ENCODE data around the gene NUDT4. TPM values are rescaled to one million over a fixed set of nuclear protein-coding genes. Genes with fewer than 3 reads are reported as not detected.

NUDT4 gene
- total and polyA plus RNA-seq, 2 of the 4 experiments (the other 2 are of a cell fraction), result 23.6 to 25.6 TPM

GRCh38 chr12:93422050-93422449 lies 44.3 kb downstream of the NUDT4 start:
- whole genome bisulfite sequencing, 2 experiments (ENCODE audit: extremely low coverage in 2 of 2, insufficient read length in 1 of 2), result no CpG with 5 or more reads among the region's 2 CpGs
- H4K8ac ChIP-seq (ENCODE audit: low read depth in 2 of 2, low read length in 2 of 2), result no peak overlapping the region
- H3K4ac ChIP-seq (ENCODE audit: low read depth, low read length), result no peak overlapping the region
- no peak overlapping the region for H3K4me3 ChIP-seq (ENCODE audit: insufficient read depth, low read depth, low read length)
- H4K20me1 ChIP-seq (ENCODE audit: insufficient read depth, low read length), result peaks cover 60% of the 10 kb centered on the region
- no peak for TF ChIP-seq CHD1 (IDR thresholded peaks at IDR 0.05; ENCODE audit: low read depth, low read length)
- TF ChIP-seq MAFK (IDR thresholded peaks at IDR 0.05; ENCODE audit: low read depth, low read length), result no peak
- TF ChIP-seq POLR2A (IDR thresholded peaks at IDR 0.05; ENCODE audit: low read depth, low read length), result no peak
- no peak for TF ChIP-seq USF2 (IDR thresholded peaks at IDR 0.05; ENCODE audit: low read depth, low read length)
- no peak for TF ChIP-seq NFE2L2 (IDR thresholded peaks at IDR 0.05; ENCODE audit: low read depth, low read length)
- no peak for TF ChIP-seq RFX5 (IDR thresholded peaks at IDR 0.05; ENCODE audit: low read depth, low read length)
- no peak for TF ChIP-seq CEBPB (IDR thresholded peaks at IDR 0.05; ENCODE audit: low read depth, low read length)
- ATAC-seq (ENCODE audit: low read depth), result no peak
- no peak overlapping the region for H3K4me2 ChIP-seq (ENCODE audit: low read depth, low read length)
- no peak overlapping the region for H3K27ac ChIP-seq (ENCODE audit: insufficient read depth, low read length)
- no peak overlapping the region for H3K56ac ChIP-seq (ENCODE audit: extremely low read depth, insufficient read depth, low read length)
- no peak overlapping the region for H2AFZ ChIP-seq (replicated peaks; ENCODE audit: low read length, poor library complexity)
- H3K9ac ChIP-seq (ENCODE audit: low read depth, low read length), result no peak overlapping the region
- intact Hi-C loops (cut with micrococcal nuclease) (no loop called here), in situ Hi-C loops (cut with MboI; ENCODE audit: low sequenced_read_pairs) (loop anchor here (25.0 kb wide), 1 partner anchor 635 kb away; no protein-coding TSS in a partner anchor), dilution Hi-C loops (cut with HindIII; ENCODE audit: low sequenced_read_pairs, unreplicated experiment) (no loop called here)
- H2AK5ac ChIP-seq (ENCODE audit: low read depth, low read length), result no peak overlapping the region
- H2BK5ac ChIP-seq (ENCODE audit: low read depth, low read length, poor library complexity, severe bottlenecking), result no peak overlapping the region
- no peak overlapping the region for H2AK9ac ChIP-seq (replicated peaks; ENCODE audit: low read depth, low read length, poor library complexity)
- no peak overlapping the region for H2BK20ac ChIP-seq (ENCODE audit: low read depth, low read length)
- no peak overlapping the region for H2BK15ac ChIP-seq (ENCODE audit: low read depth, low read length)
- no peak overlapping the region for H2BK120ac ChIP-seq (ENCODE audit: low read depth, low read length)
- no peak overlapping the region for H3K14ac ChIP-seq (replicated peaks; ENCODE audit: low read depth, low read length)
- POLR2A ChIA-PET (ENCODE audit: unreplicated experiment), result no interaction called here
- peaks cover 14 to 46% of the 10 kb centered on the region in 2 experiments for H3K79me1 ChIP-seq (ENCODE audit: low read depth in 1 of 2, low read length in 2 of 2)
- CTCF ChIA-PET, result interaction anchor here (0.6 to 0.8 kb wide), 2 partner anchors 315 to 434 kb away, joined by 3 to 4 read pairs; no protein-coding TSS in a partner anchor
- DNase-seq, result no peak
- H3K9me3 ChIP-seq (ENCODE audit: control insufficient read depth, insufficient read depth, low read length), result no peaks in the 10 kb centered on the region
- H3K36me3 ChIP-seq (ENCODE audit: control insufficient read depth, insufficient read depth, low read length), result no peaks in the 10 kb centered on the region
- H4K91ac ChIP-seq (ENCODE audit: insufficient read depth, low read depth, low read length), result no peak overlapping the region
- H3K18ac ChIP-seq (ENCODE audit: low read depth, low read length), result no peak overlapping the region
- no TSS peak for BruUV-seq (replicated peaks)
- peaks cover 20% of the 10 kb centered on the region for H3K4me1 ChIP-seq (ENCODE audit: control insufficient read depth, insufficient read depth, low read length)
- no peak overlapping the region for H4K5ac ChIP-seq (ENCODE audit: low read depth, low read length)
- H3K27me3 ChIP-seq (ENCODE audit: control insufficient read depth, insufficient read depth, low read length), result no peaks in the 10 kb centered on the region
- peaks cover 15% of the 10 kb centered on the region for H3K9me1 ChIP-seq (ENCODE audit: insufficient read depth, low read length)
- no peak overlapping the region for H3K23ac ChIP-seq (ENCODE audit: low read depth, low read length)

All from IMR-90 (cell line).